ENCODE results near the gene ACADVL.

The ACADVL gene

DNA sequence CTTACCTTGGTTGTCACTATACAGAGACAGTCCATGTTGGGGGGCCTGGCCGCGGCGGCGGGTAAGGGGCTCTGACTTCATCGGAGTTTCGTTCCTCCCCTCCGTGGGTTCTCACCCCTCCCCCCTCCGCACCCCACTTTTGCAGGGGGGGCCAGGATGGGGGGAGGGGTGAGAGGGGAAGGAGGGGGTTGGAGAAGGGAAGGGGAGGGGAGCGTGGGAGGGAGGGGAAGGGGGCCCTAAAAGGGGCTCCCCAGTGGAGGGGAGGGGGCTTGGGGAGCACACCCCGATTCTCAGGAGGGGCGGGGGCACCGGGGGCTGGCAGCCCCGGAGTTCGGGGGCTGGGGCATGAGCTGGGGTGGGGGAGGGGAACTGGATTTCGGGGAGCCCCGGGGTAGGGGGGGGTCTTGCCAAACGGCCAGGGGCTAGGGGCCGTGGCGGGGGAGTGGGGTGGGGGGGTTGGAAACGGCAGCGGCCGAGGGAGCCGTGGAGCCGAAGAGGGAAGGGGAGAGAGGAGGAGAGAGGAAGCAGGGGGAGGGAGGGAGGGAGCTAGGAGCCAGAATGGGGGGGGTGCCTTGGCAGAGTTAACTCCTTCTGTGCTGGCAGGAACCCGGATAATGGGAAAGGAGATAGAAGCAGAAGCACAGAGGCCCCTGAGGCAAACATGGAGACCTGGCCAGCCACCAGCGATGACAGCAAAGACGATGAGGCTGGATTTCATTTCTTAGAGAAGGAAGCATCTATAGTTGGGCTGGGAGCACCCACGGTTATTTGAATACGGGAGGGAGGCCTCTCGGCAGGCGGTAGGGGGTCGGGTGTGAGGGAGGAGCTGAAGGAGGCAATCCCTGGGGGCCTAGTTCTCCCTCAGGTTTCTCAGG is 2.4 kb upstream of the ACADVL start:
- no peak for DNase-seq (ENCODE audit: low read depth in 2 of 2)

DNA sequence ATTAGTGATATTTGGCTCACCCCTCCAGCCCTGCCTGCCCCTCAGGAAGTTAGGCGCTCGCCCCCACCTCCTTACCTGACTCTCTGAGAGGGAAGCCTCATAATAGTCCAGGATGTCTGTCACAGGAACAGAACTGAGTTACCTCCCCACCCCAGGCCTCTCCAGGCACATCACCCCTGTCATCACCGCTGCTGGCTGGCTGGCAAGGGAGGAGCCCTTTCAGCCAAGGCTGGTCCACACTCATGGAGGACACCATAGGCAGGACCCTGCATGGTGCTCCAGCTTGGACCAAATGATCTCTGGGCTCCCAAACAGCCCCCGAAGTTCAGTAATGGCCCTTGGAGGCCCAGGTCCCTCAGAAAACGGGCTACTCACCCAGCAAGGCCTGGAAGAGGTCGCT is 1.6 kb upstream of the ACADVL start:
- DNase-seq (ENCODE audit: low read depth in 2 of 2) = no peak

DNA sequence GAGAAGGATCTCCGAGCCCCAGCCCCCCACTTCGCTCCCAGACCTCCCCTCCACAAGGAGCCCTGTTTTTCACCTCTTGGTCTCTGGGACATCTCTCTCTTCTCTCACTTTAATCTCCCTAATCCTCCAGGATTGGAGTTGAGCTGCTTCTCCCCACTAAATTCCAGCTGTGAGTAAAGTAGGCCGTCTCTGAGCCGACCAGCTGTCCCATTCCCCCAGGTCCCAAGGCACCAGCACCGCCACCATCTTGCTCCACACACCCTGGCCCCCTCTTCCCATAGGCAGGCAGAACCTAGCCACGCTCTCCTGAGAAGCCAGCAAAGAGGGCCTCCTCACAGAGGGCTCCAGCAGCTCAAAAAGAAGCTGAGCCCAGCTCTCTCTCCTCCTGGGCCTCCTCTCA is 980 bp upstream of the ACADVL start:
- DNase-seq (ENCODE audit: low read depth in 2 of 2) = no peak

DNA sequence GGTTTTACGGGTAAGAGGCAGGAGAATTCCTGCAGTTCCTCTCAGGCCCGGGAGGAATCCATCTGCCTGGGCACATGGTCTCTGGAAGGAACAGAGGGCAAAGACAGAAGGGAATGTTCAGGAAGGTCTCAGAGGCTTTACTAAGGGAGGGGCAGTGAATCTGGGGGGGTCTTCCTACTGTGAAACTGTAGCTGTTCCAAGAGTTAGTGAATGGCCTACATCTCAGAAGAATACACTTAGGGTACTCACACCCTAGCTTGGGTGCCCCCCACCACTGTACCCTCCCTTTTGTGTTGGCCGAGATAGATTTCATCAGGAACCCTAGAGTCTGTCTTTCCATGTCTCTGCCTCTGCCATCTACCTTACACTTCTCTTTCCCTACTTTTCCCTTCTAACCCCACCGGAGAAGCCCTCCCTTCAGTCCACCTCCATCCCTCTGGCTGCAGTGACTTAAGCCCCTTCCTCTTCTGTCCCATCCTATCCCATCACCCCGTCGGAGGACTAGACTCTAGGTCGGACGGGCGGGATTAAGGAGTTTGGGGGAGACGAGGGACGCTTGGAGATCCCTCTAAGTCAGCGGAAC is 418 bp upstream of the ACADVL start:
- no peak for DNase-seq (ENCODE audit: low read depth in 2 of 2)

DNA sequence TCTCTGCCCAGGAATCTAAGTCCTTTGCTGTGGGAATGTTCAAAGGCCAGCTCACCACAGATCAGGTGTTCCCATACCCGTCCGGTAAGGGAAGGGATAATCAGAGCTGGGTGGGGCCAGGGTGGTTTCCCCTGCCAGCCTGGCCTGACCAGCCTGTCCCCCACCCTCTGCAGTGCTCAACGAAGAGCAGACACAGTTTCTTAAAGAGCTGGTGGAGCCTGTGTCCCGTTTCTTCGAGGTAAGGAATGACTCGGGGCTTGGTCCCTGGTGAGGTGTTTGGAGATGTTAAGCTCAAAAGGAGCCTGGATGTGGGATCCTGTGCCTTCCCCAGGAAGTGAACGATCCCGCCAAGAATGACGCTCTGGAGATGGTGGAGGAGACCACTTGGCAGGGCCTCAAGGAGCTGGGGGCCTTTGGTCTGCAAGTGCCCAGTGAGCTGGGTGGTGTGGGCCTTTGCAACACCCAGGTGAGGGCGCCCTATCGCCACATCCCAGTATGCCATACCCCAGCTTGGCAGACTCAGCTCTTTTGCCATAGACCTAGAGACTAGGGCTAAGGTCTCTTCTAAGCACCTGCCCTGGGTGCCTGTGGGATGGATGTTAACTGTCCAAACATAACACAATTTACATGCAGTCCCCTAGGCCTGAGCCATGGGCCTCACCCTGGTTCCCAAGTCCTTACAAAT is 997 bp downstream of the ACADVL start:
- peak in 1 of 2 donors; percentile 29 for DNase-seq (ENCODE audit: low read depth in 2 of 2)

DNA sequence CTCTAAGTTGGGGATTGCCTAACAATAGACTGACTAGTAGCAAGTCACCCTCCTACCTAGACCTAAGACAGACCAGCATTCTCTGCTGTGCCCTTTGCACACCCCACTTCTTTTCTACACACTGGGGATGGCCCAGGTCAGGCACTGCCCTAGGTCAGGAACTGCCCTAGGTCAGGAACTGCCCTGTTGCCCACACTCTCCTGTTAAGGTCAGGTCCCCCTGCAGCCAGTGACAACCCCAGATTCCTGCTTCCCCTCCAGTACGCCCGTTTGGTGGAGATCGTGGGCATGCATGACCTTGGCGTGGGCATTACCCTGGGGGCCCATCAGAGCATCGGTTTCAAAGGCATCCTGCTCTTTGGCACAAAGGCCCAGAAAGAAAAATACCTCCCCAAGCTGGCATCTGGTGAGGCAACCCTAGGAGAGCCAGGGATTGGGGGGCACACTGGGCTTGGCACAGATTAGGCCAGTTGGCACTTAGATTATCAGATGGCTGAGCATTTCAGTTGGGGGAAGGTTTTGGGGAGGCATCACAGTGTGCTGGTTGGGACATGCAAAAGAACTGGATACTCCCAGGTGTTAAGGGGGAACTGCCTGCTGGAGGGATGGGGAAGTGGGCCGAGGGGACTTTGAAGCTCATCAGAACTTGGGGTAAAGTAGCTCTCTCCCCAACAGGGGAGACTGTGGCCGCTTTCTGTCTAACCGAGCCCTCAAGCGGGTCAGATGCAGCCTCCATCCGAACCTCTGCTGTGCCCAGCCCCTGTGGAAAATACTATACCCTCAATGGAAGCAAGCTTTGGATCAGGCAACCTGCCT is 1.7 kb downstream of the ACADVL start:
- no peak for DNase-seq (ENCODE audit: low read depth in 2 of 2)

DNA sequence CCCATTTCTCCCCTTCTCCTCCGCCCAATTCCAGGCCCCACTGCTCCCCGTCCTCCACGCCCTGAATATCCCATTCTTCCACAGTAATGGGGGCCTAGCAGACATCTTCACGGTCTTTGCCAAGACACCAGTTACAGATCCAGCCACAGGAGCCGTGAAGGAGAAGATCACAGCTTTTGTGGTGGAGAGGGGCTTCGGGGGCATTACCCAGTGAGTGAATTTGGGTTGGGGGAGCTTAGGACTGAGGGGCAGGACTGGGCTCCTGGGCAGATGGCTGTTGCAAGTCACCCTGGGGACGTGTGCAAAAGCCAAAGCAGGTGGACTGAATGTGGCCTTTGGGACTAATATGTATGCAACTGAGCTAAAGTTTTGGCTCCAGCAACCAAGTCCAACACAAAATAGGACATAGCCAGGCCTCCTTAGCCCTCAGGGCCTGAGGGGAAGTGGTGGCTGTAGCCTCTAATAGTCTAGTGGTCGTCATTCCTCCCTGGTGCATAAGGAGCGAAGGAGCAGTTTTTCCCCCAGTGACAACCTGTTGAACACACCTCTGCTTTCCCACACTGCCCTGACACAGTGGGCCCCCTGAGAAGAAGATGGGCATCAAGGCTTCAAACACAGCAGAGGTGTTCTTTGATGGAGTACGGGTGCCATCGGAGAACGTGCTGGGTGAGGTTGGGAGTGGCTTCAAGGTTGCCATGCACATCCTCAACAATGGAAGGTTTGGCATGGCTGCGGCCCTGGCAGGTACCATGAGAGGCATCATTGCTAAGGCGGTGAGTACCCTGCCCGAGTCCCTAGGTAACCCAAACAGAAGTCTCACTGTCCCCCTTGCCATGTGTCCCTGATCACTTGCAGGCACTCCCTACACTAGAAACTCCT is 2.6 kb downstream of the ACADVL start:
- DNase-seq (ENCODE audit: low read depth in 2 of 2) = no peak

DNA sequence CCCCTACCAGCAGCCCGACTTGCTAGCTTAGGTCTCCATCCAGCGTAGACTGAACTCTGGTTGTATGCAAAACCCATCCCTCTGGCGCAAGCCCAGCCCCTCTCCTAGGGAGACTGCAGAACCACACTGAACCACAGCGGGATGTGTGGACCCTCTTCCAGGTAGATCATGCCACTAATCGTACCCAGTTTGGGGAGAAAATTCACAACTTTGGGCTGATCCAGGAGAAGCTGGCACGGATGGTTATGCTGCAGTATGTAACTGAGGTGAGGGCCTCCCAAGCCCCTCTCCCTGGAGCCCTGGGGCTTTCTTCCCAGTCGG is 3.2 kb downstream of the ACADVL start:
- DNase-seq (ENCODE audit: low read depth in 2 of 2) = no peak

DNA sequence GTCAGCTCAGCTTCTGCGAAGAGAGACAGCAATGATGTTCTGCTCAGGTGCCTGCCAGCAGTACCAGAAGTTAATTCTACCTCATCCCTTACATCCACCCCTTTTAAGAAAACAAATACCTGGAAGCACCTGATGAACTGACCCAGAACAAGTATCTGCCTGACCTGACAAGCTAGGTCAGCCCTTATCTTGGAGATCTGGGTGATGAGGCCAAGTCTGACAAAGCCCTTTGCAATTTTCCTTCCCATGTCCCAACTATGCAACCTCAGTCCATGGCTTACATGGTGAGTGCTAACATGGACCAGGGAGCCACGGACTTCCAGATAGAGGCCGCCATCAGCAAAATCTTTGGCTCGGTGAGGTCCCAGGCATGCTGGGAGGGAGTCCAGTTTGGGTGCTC is 3.6 kb downstream of the ACADVL start:
- DNase-seq (ENCODE audit: low read depth in 2 of 2) = no peak

DNA sequence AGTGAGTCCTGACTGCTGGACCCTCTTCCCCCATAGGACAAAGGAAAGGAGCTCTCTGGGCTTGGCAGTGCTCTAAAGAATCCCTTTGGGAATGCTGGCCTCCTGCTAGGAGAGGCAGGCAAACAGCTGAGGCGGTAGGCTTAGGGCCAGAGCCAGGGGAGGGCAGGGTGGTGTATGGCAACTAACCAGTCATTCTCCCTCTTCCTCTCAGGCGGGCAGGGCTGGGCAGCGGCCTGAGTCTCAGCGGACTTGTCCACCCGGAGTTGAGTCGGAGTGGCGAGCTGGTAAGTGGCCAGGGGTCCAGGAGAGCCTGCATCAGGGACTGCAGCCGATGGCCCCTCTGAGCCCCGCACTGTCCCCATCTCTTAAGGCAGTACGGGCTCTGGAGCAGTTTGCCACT is 4.4 kb downstream of the ACADVL start:
- DNase-seq (ENCODE audit: low read depth in 2 of 2) = no peak

DNA sequence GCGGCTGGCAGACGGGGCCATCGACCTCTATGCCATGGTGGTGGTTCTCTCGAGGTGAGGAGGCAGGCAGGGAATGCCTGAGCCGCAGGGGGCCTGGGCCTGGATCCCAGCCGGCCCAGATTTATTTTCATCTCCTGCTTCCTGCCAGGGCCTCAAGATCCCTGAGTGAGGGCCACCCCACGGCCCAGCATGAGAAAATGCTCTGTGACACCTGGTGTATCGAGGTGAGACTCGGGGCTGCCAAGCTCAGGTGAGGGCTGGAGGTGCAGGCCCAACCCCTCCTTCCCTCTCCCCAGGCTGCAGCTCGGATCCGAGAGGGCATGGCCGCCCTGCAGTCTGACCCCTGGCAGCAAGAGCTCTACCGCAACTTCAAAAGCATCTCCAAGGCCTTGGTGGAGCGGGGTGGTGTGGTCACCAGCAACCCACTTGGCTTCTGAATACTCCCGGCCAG is 4.9 kb downstream of the ACADVL start:
- no peak for DNase-seq (ENCODE audit: low read depth in 2 of 2)

DNA sequence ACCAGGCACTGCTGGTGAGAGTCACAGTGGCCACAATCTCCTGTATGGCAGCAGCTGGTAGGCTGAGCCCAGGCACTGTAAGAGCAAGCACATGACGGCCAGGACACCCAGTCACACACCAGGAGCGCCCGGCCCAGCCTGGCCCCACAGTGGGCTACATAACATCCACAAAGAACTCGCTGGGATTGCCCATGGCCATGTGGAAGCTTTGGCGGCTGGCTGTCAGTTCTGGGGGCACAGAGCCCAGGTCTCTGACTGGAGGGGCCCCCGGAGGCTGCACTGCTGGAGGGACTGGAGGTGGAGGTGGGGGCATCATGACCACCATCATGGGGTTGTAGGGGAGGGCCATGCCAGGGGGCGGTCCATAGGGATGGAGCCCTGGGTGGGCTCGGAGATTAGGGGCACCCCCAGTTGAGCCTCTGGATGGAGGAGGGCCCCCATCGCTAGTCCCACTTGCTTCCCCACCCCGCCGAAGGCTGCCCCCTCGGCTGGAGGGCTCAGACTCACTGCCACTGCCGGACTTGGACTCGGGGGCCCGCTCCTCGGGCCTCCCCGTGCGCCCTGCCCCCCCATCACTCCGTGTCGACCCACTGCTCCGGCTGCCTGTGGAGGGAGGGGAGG is 6.1 kb downstream of the ACADVL start:
- no peak for DNase-seq (ENCODE audit: low read depth in 2 of 2)

DNA sequence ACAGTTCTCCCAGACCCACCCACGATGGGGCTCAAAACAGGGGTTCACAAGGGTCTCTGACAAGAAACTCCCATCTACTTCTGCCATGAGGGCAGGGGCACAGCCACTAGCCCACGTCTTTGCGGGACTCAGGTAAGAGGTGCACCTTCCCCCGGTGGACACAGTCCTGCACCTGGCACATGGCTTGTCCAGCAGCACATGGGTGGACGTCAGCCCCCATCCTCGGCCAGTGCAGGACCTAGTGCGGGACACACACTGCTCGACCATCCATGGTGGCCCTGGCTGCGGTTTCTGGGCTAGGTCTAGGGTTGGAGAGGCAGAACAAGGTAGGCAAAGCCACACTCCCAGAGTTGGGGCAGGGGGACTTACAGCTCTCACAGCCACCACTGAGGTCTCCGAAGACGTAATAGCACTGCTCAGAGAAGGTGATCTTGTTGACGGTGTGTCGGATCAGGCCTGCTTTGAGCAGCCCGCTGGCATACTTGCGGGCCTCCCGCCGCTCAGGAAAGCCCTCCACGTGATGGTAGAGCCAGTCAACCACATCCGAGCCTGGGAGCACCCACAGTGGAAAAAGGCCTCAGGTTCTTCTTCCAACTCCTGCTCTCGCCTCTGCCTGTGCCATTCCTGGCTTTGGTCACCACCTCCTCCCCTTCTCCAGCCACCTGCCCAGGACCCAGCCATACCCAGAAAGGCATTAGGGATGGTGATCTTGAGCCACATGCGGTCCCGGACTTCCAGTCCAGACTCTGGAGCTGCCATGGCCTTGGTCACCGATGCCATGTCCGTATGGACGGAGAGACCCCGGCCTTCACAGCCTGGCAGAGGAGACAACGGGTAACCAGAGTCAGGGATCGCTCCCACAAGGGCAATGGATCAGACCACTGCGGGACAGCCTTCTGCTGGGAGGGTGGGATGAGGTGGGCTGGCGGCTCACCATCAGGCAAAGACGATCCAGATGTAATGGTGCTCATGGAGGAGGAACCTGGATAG is 7.3 kb downstream of the ACADVL start:
- no peak for DNase-seq (ENCODE audit: low read depth in 2 of 2)

DNA sequence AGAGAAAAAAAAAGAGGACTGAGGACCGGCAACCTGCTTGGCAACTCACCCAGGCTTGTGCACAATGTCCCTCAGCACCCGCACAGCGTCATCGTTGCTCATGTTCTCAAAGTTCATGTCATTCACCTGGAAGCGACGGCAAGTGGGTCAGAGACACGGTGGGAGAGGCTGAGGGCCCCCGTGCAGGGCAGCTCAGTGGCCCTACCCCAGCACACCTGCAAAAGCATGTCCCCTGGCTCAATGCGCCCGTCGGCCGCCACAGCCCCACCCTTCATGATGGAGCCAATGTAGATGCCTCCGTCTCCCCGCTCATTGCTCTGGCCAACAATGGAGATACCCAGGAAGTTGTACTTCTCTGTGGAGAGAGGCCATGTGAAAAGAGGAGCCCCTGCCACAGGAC is 9.2 kb downstream of the ACADVL start:
- no peak for DNase-seq (ENCODE audit: low read depth in 2 of 2)

DNA sequence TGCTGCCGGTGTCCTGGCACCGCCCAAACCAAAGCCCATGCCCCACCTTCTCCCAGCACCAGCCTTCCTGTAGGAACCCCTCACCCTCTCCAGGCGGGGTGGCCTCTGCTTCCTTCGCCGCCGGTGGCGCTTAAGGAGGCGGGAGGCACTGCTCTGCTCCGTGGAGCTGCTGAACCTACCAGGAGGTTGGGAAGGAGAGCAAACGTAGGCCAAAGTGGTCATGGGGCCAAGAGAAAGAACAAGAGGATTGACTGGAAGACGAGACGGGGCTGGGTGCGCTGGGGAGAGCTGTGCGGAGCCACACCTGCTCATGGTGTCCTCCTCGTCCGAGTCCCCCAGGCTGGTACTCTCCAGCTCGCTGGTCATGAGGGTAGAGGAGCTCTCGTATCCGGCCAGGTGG is 9.8 kb downstream of the ACADVL start:
- no peak for DNase-seq (ENCODE audit: low read depth in 2 of 2)

DNA sequence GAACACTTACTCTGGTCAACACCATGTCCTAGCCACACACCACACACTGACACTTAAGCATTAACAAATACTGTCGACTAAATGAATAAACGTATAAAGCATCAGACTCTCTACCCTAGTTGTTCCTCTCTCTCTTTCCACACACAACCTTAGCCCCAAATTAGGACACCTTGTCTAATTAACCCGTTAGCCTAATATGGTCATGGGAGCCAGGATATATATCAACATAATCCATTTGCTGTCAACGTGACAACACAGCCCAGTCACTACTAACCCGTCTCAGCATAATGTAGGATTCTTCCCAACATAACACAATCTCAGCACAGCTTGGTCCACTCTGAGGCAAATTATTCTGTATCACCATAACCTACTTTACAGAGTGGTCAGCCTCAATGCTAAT is 12.4 kb downstream of the ACADVL start:
- DNase-seq (ENCODE audit: low read depth in 2 of 2) = no peak

DNA sequence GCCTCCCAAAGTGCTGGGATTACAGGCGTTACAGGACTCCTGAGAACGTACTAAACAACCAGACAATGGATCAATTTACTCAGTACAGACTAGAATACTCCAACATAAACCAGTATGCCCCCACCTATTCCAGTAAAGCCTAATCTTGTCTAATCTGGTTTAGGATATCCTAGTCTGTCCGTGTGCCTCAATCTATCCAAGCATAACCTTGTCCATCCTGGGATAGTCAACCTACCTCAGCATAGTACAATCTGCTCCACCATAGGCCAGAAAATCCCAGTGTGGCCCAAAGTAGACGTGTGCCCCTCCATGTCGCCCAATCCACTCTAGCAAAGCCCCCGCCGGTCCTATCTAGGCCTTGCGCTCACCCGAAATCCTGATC is 14.0 kb downstream of the ACADVL start:
- DNase-seq (ENCODE audit: low read depth in 2 of 2) = no peak

DNA sequence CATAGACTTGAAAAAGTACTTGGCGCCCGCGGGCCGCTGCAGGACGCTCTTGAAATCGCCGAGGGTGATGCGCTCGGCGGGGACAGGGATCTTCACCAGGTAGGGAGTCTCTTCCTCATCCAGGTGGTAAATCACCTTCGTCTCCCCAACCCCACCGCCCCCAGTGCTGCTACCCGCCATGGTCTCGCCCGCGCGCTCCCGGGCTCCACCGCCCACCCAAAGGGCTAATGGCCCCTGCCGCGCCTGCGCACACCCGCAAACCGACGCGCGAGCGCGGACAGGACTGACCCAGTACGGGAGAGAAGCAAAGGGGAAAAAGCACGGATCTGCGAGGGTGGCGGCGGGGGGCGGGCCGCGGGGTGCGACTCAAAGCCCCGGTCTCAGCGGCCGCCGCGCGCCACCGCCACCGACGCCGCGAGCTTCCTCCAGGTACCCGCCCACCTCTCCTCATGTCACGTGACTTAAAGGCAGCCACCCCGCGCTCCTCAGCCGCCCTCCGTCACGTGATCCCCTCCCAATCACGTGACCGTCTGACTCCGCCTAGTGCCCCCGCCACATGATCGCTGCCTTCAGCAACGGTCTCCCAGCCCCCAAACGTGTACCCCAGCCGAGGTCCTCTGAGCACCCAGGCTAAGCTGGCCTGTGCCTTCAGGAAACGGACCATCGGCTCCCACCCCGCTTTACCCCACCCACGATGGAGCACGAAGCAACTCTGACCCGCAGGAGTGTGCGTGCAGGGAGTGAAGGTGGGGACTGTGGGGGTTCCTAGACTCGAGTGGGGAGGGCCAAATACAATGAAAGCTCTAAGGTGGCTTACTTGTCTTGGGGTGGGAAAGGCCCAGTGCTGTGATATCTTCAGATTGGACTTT is 14.6 kb downstream of the ACADVL start, which contains the start of gene DVL2:
Gene DVL2, minus strand, starts transcription at position 435 of the 869 bp plus-strand sequence. Its CDS starts 255 bp downstream, at position 180.
- peak; percentile 88 to 89 for DNase-seq (ENCODE audit: low read depth in 2 of 2)

Measured in stimulated activated CD8-positive, alpha-beta memory T cell treated with anti-CD3 and anti-CD28 coated beads, Interleukin-7, amount 100 ng/mL, for 1 hour (primary cell).